HG03460 (cell line): ENCODE measurements around the gene HNRNPAB.

ENCODE experiments used
- ATAC-seq: cut with Tn5 transposase; IDR thresholded peaks from one replicate; pipeline ENCODE4 v1.9.1; 2021; ENCODE audit not compliant: unreplicated experiment

Gene HNRNPAB

GRCh38 chr5:178211095-178212048 lies 7.0 kb downstream of the HNRNPAB start:
- no peak for ATAC-seq

- no peak for ATAC-seq
These were observed 8.1 kb downstream of the HNRNPAB start for GRCh38 chr5:178212241-178213002.

GRCh38 chr5:178213003-178213461 lies 8.7 kb downstream of the HNRNPAB start:
- ATAC-seq: no peak

- no peak for ATAC-seq
These were observed 9.4 kb downstream of the HNRNPAB start for GRCh38 chr5:178213748-178214151.

DNA sequence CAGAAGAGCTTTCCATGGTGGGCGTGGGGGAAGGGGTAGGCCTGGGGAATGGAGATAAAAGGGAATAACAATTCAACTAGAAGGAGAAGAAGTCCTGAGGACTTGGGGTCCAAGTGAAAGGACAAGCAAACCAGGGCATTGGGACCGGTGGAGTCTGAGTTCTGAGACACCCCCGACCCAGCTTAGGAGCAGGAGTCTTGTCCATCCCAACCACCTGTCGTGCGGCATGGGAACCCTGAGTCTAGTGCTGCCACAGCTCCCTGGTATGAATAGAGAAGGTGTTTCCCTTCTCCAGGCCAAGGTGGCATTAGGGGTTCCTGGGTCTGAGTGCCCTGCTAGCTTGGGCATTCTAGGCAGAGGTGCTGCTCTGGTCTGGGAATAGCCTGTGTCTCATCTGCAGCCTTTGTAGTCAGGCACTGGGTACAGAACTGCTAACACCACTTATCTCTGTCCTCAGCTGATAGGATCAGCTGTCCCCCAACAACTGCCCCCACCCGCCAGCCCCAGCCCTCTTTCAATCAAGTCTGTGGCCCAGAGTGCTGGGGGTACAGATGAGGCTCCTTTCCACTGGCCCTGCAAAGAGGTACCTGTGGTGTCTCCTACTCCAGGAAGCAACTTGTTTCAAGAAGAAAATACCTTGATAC lies 9.9 kb downstream of the HNRNPAB start:
- ATAC-seq: no peak

DNA sequence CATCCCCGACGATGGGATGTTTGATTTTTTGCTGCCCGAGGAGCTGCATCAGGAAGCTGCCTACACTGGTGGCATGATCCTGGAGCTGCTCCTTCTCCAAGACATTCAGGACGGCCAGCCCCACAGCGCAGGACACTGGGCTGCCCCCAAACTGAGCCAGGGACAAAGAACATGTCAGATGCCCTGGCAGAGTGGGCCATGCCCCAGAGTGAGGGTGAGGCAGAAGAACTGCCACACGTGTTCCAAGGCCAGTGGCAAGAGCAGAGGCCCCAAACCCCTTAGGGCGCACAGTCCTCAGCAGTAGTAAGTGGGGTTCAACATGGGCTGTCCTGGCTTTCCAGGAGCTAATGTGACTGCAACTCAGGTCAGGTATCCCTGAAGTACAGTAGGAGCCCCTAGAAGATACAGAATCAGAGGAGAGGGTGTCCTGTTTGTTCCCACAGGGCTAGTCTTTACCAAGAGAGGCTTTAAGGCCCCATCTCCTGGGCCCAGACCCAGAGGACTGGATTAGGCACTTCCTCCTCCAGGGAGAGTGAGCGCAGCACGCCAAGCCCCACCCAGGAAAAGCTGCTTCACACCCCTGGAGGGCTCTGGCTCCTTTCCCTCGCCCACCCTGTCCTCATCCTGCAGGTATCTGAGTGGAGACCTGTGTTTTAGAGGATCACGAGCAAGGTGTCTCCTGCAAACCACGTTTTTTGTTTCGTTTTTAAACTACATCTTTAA lies 11.1 kb downstream of the HNRNPAB start:
- ATAC-seq: no peak

GRCh38 chr5:178216088-178216534 lies 11.8 kb downstream of the HNRNPAB start:
- ATAC-seq: no peak

- ATAC-seq: no peak
These were observed 12.4 kb downstream of the HNRNPAB start for GRCh38 chr5:178216779-178217178.

GRCh38 chr5:178218237-178218776 lies 14.0 kb downstream of the HNRNPAB start:
- ATAC-seq: no peak

GRCh38 chr5:178218827-178219226 lies 14.5 kb downstream of the HNRNPAB start:
- no peak for ATAC-seq

- no peak for ATAC-seq
These were observed 16.9 kb downstream of the HNRNPAB start for GRCh38 chr5:178221282-178221681.

DNA sequence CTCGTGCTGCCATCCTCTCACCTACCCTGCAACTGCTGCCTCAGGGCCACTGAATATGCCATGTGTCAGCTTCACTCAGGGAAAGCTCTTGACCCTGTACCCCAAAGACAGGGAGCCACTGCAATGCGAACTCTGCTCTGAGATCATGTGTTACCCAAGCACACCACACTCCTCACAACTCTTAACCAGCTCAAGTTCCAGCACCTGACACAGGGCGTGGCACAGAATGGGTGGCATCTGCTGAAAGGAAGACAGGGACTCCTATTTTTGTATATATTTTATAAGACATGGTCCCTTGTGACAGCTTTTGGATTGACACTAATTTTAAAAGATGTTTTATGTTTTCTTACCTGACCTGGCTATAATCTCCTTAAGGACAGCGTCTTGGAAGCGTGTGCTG lies 17.5 kb downstream of the HNRNPAB start:
- ATAC-seq: no peak

GRCh38 chr5:178222292-178222691 lies 18.0 kb downstream of the HNRNPAB start:
- ATAC-seq: no peak

- ATAC-seq: no peak
These were observed 19.0 kb downstream of the HNRNPAB start for GRCh38 chr5:178223196-178223773.

- no peak for ATAC-seq
These were observed 19.5 kb downstream of the HNRNPAB start for GRCh38 chr5:178223828-178224335.

- no peak for ATAC-seq
These were observed 20.1 kb downstream of the HNRNPAB start for GRCh38 chr5:178224403-178224802.

DNA sequence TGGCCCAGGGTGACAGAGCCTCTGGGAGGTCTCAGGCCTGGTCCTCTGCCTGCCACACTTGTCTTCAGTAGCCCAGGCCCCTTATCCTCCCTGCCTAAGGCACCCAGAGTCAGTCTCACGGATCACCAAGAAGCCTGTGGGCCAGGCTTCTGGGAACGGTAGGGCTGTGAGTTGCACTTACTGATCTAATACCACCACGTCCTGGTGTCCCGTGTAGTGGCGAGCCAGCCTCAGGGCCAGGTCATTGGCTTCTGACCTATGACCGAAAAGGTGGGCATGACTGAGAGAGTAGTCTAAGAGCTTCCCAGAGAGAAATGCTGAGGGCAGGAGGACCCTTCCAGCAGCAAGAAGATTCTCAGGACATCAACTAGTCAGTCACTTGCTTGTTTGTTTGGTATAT lies 20.8 kb downstream of the HNRNPAB start:
- no peak for ATAC-seq

DNA sequence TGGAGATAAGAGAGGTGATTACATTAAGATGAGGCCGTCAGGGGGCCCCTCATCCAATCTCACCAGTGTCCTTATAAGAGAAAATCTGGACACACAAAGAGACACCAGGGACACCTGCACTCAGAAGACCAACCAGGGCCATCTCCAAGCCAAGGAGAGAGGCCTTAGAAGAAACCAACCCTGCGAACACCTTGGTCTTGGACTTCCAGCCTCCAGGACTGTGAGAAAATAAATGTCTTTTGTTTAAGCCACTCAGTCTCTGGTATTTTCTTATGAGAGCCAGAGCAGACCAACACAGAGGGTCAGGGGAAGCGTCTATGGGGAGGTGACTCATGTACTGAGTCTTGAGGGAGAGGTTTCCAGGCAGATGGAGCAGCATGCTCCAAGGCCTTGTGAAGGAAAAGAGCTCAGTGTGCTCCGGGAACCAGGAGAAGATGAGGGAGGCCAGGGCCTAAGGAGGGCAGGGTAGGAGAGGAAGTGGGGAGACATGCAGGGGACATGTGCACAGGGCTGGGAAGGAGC lies 22.9 kb downstream of the HNRNPAB start:
- ATAC-seq: no peak

GRCh38 chr5:178227929-178228328 lies 23.6 kb downstream of the HNRNPAB start:
- ATAC-seq: no peak

- no peak for ATAC-seq
These were observed 24.3 kb downstream of the HNRNPAB start for GRCh38 chr5:178228609-178229008.
